Spinal cord (tissue), 10 donors: ENCODE results near the gene SHISA8. TPM values are rescaled to one million over a fixed set of nuclear protein-coding genes. Genes with fewer than 3 reads are reported as not detected.

Source experiments
- DNase-seq, 6 donors: peaks; one replicate each; pipeline versions ENCODE4 v3.0.0 to v3.0.0-alpha.2; 2013 to 2015; ENCODE audit warnings: low spot score in 6 of 6, low read depth in 4 of 6
- H3K27ac ChIP-seq: one replicate; pipeline ENCODE4 v1.5.1; 2013; ENCODE audit warnings: low read depth, low read length, control low read depth
- H3K27me3 ChIP-seq: one replicate; pipeline ENCODE4 v1.6.1; 2013; ENCODE audit warnings: low read length; ENCODE audit not compliant: control insufficient read depth, insufficient read depth
- H3K36me3 ChIP-seq: one replicate; pipeline ENCODE4 v1.6.1; 2013; ENCODE audit warnings: low read length; ENCODE audit not compliant: control insufficient read depth, insufficient read depth
- H3K4me1 ChIP-seq: one replicate; pipeline ENCODE4 v1.6.1; 2013; ENCODE audit warnings: low read length; ENCODE audit not compliant: control insufficient read depth, insufficient read depth
- H3K4me3 ChIP-seq: one replicate; pipeline ENCODE4 v1.5.1; 2013; ENCODE audit warnings: low read depth, low read length, control low read depth
- H3K9me3 ChIP-seq: one replicate; pipeline ENCODE4 v1.6.1; 2013; ENCODE audit warnings: low read length; ENCODE audit not compliant: control insufficient read depth, insufficient read depth
- WGBS: methylation state at CpG from one replicate; pipeline ENCODE4 v1.1.5; 2013; ENCODE audit warnings: missing lambda C conversion rate; ENCODE audit not compliant: insufficient coverage; 5-methylcytosine and 5-hydroxymethylcytosine counted together
- polyA plus RNA-seq, 2 donors: library from polyadenylated mRNA; unstranded; fragments of 120-200 nt; gene quantifications; one replicate each; pipeline ENCODE4 v1.2.1, GENCODE V29; 2013; ENCODE audit not compliant: insufficient read length in 2 of 2
- total RNA-seq, 2 donors: library from RNA; depleted of rRNA in 1 of 2; stranded (reverse); fragments of 120-200 nt in 1 of 2; fragments of >200 nt in 1 of 2; gene quantifications; one replicate each; pipeline versions ENCODE4 v1.2.3 to v1.2.4, GENCODE V29; 2013 to 2014
- donor health status: healthy.

Gene SHISA8
- total and polyA plus RNA-seq, 4 donors: 0.40 to 5.2 (median 1.8) TPM

DNA sequence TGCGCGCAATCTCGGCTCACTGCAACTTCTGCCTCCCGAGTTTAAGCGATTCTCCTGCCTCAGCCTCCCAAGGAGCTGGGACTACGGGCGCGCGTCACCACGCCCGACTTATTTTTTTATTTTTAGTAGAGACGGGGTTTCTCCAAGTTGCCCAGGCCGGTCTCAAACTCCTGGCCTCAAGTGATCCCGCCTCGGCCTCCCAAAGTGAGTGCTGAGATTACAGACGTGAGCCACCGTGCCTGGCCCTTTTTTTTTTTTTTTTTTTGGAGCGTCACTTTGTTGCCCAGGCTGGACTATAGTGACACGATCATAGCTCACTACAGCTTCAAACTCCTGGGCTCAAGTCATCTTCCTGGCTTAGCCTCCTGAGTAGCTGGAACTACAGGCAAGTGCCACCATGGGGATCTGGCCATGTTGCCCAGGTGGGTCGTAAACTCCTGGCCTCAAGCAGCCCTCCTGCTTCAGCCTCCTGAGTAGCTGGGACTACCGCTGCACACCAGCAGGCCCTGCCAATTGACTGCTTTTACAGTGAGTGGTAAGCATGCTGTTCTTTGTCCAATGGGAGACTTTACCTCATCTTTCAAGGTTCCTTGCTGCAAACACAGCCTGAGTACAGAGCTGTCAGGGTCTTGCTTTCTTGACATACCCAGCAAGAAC is 32.7 kb upstream of the SHISA8 start:
- Histone ChIP-seq H3K36me3 (peaks cover 4% of the 10 kb centered on the region), H3K9me3 (no peaks in the 10 kb centered on the region), H3K27me3 (no peaks in the 10 kb centered on the region), H3K4me1 (peaks cover 60% of the 10 kb centered on the region), H3K27ac (no peak overlapping the region), H3K4me3 (peak overlapping the region; percentile 97)
- DNase-seq: no peak
- WGBS: 78% methylated on average over 17 of the region's 21 CpGs

DNA sequence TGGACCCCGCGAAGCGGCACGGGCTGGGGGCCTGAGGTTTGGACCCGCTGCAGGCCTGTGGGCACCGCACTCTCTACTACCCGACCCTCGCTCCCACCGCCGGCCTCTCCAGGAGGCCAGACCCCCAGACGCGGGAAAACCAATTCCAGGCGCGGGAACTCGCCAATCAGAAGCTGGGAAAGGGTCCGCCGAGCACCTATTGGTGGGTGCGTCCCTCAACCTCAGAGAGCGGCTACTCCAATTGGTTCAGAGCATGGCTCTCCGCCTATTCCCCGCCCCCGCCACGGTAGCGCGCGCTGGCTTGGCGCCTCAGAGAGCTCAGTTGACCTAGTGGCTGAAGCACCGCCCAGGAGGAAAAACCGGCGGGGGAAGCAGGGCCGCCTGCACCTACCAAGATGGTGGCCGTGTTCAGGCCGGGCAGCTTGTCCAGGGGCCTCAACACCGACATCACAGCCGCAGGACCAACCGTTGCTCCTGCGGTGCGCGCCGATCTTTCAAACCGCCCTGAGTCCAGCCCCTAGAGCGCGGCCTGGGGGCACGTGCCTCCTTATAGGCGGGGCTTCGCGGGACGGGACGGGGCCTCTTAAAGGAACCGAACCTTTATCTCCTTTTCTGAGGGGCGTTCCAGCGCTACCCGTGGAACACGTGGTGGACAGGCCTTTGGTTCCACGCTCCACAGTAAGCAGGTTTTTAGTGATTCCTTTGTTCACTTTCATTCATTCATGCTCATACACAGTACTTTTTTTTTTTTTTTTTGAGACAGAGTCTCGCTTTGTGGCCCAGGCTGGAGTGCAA is 32.0 kb upstream of the SHISA8 start, which contains the start of gene CENPM:
Gene CENPM (minus strand): TSS at position 524 of the 795 bp plus-strand sequence. CDS start 76 bp downstream, at position 448.
- Histone ChIP-seq H3K4me3 (peak within 1 kb of the TSS; percentile 97), H3K27me3 (no peaks in the 10 kb centered on the region), H3K9me3 (no peaks in the 10 kb centered on the region), H3K36me3 (peaks cover 4% of the 10 kb centered on the region), H3K27ac (peak within 1 kb of the TSS; percentile 89), H3K4me1 (peaks cover 52% of the 10 kb centered on the region)
- WGBS: 0% methylated on average over 51 of the region's 56 CpGs
- DNase-seq: peak; percentile 87 to 99 (median 93)

DNA sequence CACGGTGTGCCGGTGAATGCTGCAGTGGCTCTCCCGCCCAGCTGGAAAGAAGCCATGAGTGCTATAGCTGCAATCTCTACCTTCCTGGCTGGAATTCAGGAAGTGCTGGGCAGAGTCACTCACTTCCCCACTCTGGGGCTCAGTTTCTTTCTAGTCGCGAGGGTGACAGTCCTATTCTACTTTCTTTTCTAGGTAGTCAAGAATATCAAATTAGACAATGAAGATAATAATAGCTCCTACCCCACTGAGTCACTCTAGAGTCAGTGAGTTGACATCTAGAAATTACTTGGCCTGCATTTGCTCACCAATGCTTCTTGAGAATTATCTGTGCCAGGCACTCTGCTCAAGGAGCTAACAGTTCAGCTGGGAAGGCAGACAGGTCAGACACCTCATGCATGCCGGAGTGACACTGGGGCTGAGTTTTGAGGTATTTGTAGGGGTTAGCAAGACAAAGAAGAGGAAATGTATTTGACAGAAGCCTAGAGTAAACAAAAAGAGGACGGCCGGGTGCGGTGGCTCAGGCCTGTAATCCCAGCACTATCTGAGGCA is 28.9 kb upstream of the SHISA8 start:
- DNase-seq: no peak
- no peaks in the 10 kb centered on the region for H3K27me3 ChIP-seq
- H3K9me3 ChIP-seq: no peaks in the 10 kb centered on the region
- WGBS: 77% methylated on average over 7 of the region's 9 CpGs
- H3K27ac ChIP-seq: no peak overlapping the region
- peaks cover 43% of the 10 kb centered on the region for H3K4me1 ChIP-seq
- no peak overlapping the region for H3K4me3 ChIP-seq
- peaks cover 12% of the 10 kb centered on the region for H3K36me3 ChIP-seq

DNA sequence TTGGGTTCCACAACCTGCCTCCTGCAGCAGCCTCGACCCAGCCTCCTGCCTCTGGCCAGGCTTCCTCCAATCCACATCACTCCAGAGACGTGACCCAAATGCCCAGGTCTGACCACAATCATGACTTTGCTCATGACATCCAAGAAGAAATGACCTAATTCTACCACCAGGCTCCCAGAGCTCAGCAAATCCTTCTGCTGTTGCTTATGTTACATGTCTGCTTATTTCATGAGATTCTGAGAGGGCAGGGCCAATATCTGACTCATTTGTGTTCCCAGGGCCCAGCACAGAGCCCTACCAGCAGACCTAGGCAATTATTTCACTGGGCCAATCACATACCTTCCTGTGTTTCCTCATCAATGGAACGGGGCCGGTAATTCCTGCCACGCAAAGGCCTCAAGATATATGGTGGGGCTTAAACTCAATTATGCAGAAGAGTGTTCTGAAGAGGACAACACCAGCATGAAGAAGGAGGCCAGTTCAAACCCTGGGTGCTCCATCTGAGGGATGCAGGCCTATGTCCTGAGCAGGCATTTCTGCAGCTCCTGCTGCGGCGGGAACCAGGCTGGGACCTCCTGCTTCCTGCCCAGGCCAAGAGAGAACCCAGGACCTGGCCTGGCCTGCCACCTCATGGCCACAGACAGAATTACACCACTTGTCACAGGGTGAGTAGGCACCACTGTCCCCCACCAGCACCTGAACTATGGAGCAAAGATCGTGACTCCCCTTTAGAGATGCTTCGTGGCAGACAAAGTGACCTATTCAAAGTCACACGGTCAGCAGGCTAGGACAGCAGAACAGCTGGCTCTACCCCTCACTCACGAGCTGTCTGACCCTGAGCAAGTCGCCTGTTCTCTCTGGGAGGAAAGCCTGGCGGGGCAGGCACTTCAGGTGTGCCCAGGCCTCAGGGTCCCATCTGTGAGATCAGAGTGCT is 26.2 kb upstream of the SHISA8 start:
- Histone ChIP-seq H3K4me3 (no peak overlapping the region), H3K9me3 (no peaks in the 10 kb centered on the region), H3K27ac (no peak overlapping the region), H3K36me3 (peaks cover 18% of the 10 kb centered on the region), H3K4me1 (peaks cover 26% of the 10 kb centered on the region), H3K27me3 (no peaks in the 10 kb centered on the region)
- peak in 4 of 6 donors; percentile 68 to 94 (median 84) for DNase-seq
- 40% methylated on average over 13 of the region's 13 CpGs for WGBS

DNA sequence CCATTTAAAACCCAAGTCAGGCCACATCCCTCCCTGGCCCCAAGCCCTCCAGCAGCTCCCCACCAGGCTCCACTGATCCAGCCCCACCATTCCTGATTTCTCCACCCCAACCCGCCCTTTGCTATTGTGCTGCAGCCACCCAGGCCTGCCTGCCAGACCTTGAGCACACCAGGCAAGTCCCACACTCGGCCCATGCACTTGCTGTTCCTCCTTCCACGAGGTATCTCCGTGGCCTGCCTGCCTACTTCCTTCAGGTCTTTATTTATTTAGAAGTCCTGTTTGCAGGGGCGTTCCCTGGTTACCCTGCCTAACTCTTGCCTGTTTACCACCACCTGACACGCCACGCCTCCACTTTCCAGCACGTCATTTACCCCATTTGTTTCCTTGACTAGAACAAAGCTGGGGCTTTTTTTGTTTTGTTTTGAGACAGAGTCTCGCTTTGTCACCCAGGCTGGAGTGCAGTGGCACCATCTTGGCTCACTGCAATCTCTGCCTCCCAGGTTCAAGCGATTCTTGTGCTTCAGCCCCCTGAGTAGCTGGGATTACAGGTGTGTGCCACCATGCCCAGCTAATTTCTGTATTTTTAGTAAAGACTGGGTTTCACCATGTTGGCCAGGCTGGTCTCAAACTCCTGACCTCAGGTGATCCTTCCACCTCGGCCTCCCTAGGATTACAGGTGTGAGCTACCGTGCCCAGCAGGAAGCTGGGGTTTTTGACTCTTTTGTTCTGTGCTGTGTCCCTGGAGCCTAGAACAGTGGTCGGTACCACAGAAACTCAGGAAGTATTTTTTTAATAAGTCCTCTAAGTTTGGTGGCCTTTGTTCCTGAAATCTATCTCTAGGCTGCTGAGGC is 25.3 kb upstream of the SHISA8 start:
- H3K27me3 ChIP-seq: no peaks in the 10 kb centered on the region
- no peaks in the 10 kb centered on the region for H3K9me3 ChIP-seq
- H3K36me3 ChIP-seq: peaks cover 21% of the 10 kb centered on the region
- DNase-seq: no peak
- peaks cover 24% of the 10 kb centered on the region for H3K4me1 ChIP-seq
- no peak overlapping the region for H3K27ac ChIP-seq
- 81% methylated on average over 10 of the region's 13 CpGs for WGBS
- no peak overlapping the region for H3K4me3 ChIP-seq

DNA sequence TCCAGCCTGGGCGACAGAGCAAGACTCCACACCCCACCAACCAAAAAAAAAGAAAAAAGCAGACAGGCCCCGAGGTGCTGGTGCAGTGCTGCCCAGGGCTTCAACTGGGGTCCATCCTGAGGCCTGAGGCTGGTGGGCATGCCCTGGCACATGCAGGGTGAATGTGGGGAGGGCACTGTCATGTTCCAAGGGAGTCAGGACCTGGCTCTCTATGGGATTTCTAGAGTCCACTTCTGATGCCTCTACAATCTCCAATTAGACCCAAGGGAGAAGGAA is 22.0 kb upstream of the SHISA8 start:
- no peak overlapping the region for H3K4me3 ChIP-seq
- H3K9me3 ChIP-seq: no peaks in the 10 kb centered on the region
- H3K27ac ChIP-seq: no peak overlapping the region
- peaks cover 41% of the 10 kb centered on the region for H3K4me1 ChIP-seq
- DNase-seq: no peak
- H3K36me3 ChIP-seq: peaks cover 30% of the 10 kb centered on the region
- WGBS: 100% methylated on average over 1 of the region's 2 CpGs
- H3K27me3 ChIP-seq: no peaks in the 10 kb centered on the region

DNA sequence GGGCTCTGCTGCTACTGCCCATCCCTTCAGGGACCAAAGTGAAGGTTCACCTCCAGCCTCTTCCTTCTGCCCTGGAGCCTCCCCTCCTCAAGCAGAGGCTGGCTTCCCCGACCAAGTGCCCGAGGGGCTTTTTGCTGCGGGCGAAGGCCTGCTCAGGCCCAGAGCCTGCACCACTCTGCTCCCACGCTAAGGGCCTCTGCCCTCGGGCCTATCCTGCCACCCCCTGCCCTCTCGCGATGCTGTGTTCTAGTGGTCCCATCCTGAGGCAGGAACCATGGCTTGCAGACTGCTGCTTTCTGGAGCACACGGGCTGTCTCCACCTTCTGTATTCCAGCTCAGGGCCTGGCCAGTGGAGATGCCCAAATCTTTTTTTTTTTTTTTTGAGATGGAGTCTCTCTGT is 20.6 kb upstream of the SHISA8 start:
- H3K27ac ChIP-seq: no peak overlapping the region
- no peaks in the 10 kb centered on the region for H3K27me3 ChIP-seq
- peaks cover 30% of the 10 kb centered on the region for H3K4me1 ChIP-seq
- H3K36me3 ChIP-seq: peaks cover 28% of the 10 kb centered on the region
- DNase-seq: no peak
- no peaks in the 10 kb centered on the region for H3K9me3 ChIP-seq
- 91% methylated on average over 9 of the region's 9 CpGs for WGBS
- no peak overlapping the region for H3K4me3 ChIP-seq

DNA sequence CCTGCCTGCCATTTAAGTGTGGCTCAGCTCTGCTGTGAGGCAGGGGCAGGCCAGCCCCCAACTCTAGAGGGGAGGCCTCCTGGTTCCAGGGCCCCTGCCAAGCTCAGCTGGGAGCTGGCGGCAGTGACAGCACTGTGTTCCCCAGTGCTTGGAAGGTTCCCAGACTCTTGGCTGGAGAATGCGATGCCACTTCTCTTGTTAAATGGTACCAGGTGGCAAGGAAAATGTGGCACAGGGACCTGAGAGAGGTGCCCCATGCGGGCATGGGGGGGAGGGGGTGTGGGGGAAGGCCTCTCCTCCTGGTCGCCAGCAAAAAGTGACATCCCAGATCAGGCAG is 20.1 kb upstream of the SHISA8 start:
- Histone ChIP-seq H3K27me3 (no peaks in the 10 kb centered on the region), H3K9me3 (no peaks in the 10 kb centered on the region), H3K27ac (no peak overlapping the region), H3K36me3 (peaks cover 28% of the 10 kb centered on the region), H3K4me3 (no peak overlapping the region), H3K4me1 (peaks cover 30% of the 10 kb centered on the region)
- WGBS: 50% methylated on average over 1 of the region's 4 CpGs
- peak in 2 of 6 donors; percentile 46 to 81 for DNase-seq
